ENCODE data around the gene NTM. TPM values are rescaled to one million over a fixed set of nuclear protein-coding genes. Genes with fewer than 3 reads are reported as not detected.
A peak's percentile ranks its signal among the peaks of the same experiment; 100 is the strongest.

Gene NTM
- polyA plus RNA-seq, 1 donor from 2014 or later = 39.4 TPM

- Histone ChIP-seq H3K9me3 (ENCODE audit: low read length) (no peaks in the 10 kb centered on the region), H3F3A (ENCODE audit: insufficient read depth, low read length, poor library complexity, severe bottlenecking) (no peaks in the 10 kb centered on the region), H3K4me2 (ENCODE audit: low read length) (no peak overlapping the region), H4K20me1 (ENCODE audit: insufficient read depth) (no peaks in the 10 kb centered on the region), H3K9ac (ENCODE audit: low read length) (no peak overlapping the region), H2AFZ (ENCODE audit: low read depth, low read length) (no peak overlapping the region), H3K36me3 (ENCODE audit: insufficient read depth, low read length) (no peaks in the 10 kb centered on the region), H3K27ac (ENCODE audit: low read length) (peak overlapping the region; percentile 8), H3K9me2 (ENCODE audit: insufficient read depth, low read length) (no peaks in the 10 kb centered on the region), H3K4me3 (ENCODE audit: low read length) (no peak overlapping the region), H3K79me2 (replicated peaks; ENCODE audit: insufficient read depth, low read length) (no peaks in the 10 kb centered on the region), H3K27me3 (ENCODE audit: insufficient read depth, low read depth, low read length) (no peaks in the 10 kb centered on the region)
- TF ChIP-seq REST (IDR thresholded peaks at IDR 0.05; ENCODE audit: borderline replicate concordance) (no peak), EZH2 (IDR thresholded peaks at IDR 0.05; ENCODE audit: borderline replicate concordance, insufficient read depth, low read length, poor library complexity, severe bottlenecking) (no peak), MXI1 (conservative IDR thresholded peaks at IDR 0.05; ENCODE audit: poor library complexity, severe bottlenecking) (no peak), TAF1 (IDR thresholded peaks at IDR 0.05; ENCODE audit: low read depth) (no peak), POLR2AphosphoS5 (IDR thresholded peaks at IDR 0.05) (no peak), SMC3 (conservative IDR thresholded peaks at IDR 0.05; ENCODE audit: poor library complexity) (no peak), RAD21 (conservative IDR thresholded peaks at IDR 0.05) (no peak), EP300 (conservative IDR thresholded peaks at IDR 0.05; ENCODE audit: poor library complexity, severe bottlenecking) (no peak)
- TF ChIP-seq, protein P1, sequence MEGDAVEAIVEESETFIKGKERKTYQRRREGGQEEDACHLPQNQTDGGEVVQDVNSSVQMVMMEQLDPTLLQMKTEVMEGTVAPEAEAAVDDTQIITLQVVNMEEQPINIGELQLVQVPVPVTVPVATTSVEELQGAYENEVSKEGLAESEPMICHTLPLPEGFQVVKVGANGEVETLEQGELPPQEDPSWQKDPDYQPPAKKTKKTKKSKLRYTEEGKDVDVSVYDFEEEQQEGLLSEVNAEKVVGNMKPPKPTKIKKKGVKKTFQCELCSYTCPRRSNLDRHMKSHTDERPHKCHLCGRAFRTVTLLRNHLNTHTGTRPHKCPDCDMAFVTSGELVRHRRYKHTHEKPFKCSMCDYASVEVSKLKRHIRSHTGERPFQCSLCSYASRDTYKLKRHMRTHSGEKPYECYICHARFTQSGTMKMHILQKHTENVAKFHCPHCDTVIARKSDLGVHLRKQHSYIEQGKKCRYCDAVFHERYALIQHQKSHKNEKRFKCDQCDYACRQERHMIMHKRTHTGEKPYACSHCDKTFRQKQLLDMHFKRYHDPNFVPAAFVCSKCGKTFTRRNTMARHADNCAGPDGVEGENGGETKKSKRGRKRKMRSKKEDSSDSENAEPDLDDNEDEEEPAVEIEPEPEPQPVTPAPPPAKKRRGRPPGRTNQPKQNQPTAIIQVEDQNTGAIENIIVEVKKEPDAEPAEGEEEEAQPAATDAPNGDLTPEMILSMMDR (IDR thresholded peaks at IDR 0.05; ENCODE audit: poor library complexity, severe bottlenecking) = no peak
Observed at GRCh38 chr11:131796541-131796940, 426.1 kb downstream of the NTM start.

GRCh38 chr11:131800452-131800851 is 430.0 kb downstream of the NTM start:
- Histone ChIP-seq H3K79me2 (replicated peaks; ENCODE audit: insufficient read depth, low read length) (no peaks in the 10 kb centered on the region), H3K4me2 (ENCODE audit: low read length) (no peak overlapping the region), H3K9me2 (ENCODE audit: insufficient read depth, low read length) (no peaks in the 10 kb centered on the region), H3K27ac (ENCODE audit: low read length) (no peak overlapping the region), H3K9me3 (ENCODE audit: low read length) (no peaks in the 10 kb centered on the region), H3K9ac (ENCODE audit: low read length) (no peak overlapping the region), H4K20me1 (ENCODE audit: insufficient read depth) (no peaks in the 10 kb centered on the region), H3K36me3 (ENCODE audit: insufficient read depth, low read length) (no peaks in the 10 kb centered on the region), H3K27me3 (ENCODE audit: insufficient read depth, low read depth, low read length) (no peaks in the 10 kb centered on the region), H2AFZ (ENCODE audit: low read depth, low read length) (no peak overlapping the region), H3K4me3 (ENCODE audit: low read length) (no peak overlapping the region), H3F3A (ENCODE audit: insufficient read depth, low read length, poor library complexity, severe bottlenecking) (no peaks in the 10 kb centered on the region)
- TF ChIP-seq REST (IDR thresholded peaks at IDR 0.05; ENCODE audit: borderline replicate concordance) (no peak), MXI1 (conservative IDR thresholded peaks at IDR 0.05; ENCODE audit: poor library complexity, severe bottlenecking) (no peak), POLR2AphosphoS5 (IDR thresholded peaks at IDR 0.05) (no peak), EP300 (conservative IDR thresholded peaks at IDR 0.05; ENCODE audit: poor library complexity, severe bottlenecking) (no peak), EZH2 (IDR thresholded peaks at IDR 0.05; ENCODE audit: borderline replicate concordance, insufficient read depth, low read length, poor library complexity, severe bottlenecking) (no peak), RAD21 (conservative IDR thresholded peaks at IDR 0.05) (no peak), SMC3 (conservative IDR thresholded peaks at IDR 0.05; ENCODE audit: poor library complexity) (no peak), TAF1 (IDR thresholded peaks at IDR 0.05; ENCODE audit: low read depth) (no peak)
- TF ChIP-seq, protein P1 (IDR thresholded peaks at IDR 0.05; ENCODE audit: poor library complexity, severe bottlenecking) = no peak

Measured in neural cell (in vitro differentiated cells).